ENCODE data around the gene RNF44.

DNA sequence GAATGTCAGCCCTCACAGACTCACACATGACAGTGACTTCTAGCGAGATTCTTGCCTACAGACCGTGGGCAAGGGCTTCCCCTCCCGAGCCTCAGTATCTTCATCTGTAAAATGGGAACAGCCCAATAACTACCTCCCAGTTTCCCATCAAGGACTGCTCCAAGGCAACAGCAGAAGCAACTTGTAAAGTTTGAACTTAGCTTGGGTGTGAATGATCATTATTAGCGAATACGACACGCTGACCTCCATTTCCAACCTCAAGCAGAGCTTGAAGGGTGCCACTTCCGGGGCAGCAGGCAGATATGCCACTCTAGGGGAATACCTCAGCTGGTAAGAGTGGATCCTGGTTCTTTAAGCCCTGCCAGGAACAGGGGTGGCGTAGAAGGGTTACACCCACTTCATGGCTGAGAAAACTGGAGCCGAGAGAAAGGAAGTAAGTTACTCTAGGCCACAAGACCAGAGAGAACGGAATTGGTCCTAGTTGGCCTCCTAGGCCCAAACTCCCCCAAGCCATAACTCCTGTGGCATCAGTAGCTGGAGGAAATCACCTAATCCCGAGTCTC lies 2.0 kb downstream of the RNF44 start:
- TF ChIP-seq EZH2 (IDR thresholded peaks at IDR 0.05; ENCODE audit: borderline replicate concordance, low read depth, low read length, severe bottlenecking), result no peak
- TF ChIP-seq, protein P1, sequence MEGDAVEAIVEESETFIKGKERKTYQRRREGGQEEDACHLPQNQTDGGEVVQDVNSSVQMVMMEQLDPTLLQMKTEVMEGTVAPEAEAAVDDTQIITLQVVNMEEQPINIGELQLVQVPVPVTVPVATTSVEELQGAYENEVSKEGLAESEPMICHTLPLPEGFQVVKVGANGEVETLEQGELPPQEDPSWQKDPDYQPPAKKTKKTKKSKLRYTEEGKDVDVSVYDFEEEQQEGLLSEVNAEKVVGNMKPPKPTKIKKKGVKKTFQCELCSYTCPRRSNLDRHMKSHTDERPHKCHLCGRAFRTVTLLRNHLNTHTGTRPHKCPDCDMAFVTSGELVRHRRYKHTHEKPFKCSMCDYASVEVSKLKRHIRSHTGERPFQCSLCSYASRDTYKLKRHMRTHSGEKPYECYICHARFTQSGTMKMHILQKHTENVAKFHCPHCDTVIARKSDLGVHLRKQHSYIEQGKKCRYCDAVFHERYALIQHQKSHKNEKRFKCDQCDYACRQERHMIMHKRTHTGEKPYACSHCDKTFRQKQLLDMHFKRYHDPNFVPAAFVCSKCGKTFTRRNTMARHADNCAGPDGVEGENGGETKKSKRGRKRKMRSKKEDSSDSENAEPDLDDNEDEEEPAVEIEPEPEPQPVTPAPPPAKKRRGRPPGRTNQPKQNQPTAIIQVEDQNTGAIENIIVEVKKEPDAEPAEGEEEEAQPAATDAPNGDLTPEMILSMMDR (IDR thresholded peaks at IDR 0.05; ENCODE audit: borderline replicate concordance, extremely low read depth, low read length, poor library complexity, severe bottlenecking), result no peak
